SKM-1 treated with dmso at 0.1 percent for 144 hours (cell line): Measurements from ENCODE around the gene ACSM4.
"Not testable (repeated sequence)": the region's sequence is repeated elsewhere in the genome, so short reads cannot be mapped to it uniquely, and the experiment has no call there.

Experiments used
- DNase-seq: peaks from one replicate; lab custom pipeline; 2025; ENCODE audit not compliant: unreplicated experiment; lab: John Stamatoyannopoulos, UW

ACSM4 gene, protein sequence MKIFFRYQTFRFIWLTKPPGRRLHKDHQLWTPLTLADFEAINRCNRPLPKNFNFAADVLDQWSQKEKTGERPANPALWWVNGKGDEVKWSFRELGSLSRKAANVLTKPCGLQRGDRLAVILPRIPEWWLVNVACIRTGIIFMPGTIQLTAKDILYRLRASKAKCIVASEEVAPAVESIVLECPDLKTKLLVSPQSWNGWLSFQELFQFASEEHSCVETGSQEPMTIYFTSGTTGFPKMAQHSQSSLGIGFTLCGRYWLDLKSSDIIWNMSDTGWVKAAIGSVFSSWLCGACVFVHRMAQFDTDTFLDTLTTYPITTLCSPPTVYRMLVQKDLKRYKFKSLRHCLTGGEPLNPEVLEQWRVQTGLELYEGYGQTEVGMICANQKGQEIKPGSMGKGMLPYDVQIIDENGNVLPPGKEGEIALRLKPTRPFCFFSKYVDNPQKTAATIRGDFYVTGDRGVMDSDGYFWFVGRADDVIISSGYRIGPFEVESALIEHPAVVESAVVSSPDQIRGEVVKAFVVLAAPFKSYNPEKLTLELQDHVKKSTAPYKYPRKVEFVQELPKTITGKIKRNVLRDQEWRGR

DNA sequence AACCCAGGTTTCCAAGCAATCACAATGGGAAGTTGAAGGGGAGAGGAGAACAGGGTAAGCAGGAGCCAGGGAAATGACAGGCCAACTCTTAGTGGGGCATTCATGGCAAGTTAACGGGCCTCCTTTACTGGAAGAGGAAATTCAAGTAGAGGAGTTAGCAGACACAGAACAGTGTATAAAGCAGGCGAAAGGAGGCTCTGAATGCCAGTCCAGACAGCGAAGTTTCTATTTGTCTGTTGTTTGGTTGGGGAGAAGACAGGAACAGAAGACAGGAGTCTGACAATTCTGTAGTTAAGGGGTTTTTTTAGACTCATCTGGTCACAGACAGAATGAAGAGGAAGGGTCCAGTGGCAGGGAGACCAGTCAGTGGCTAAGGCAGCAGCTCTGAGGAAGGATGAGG, at the start of gene ACSM4:
ACSM4 (plus strand) TSS at position 301 of the 400 bp plus-strand sequence. CDS start 260 bp downstream, outside the sequence.
- no peak for DNase-seq

DNA sequence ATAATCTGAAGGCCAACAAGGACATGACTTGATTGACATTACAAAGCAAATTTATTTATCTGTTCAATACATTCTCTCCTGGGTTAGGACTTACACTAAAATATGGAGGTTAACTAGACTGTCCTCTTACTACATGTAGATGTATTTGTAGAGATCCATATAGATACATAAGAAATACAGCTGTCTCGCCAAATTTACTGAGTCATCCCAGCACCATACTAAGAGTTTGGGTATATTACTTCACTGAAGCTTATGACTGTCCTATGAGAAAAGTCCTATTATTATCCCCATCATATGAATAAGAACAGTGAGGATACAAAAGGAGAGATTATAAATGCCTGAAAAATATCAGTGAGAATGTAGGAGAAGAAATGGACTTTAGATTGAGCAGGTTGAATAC, 44.8 kb upstream of the ACSM4 start:
- DNase-seq: no peak

DNA sequence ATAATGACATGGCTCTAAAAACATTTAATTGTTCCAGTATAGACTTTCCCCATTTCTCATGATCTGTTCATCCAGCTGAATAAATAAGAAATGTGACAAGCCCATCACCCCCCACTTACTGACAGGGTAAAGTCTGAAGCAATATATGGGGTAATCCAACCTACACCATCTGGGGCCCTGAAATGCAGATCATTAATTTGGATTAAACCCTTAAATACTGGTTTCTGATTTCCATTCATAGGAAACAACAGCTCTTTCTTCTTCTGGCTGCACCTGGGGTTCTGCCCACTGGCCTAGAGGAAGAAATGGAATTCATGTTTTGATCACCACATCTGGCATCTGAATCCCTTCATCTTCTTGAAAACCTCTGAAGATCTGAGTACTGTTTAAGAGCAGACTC, 39.3 kb upstream of the ACSM4 start:
- no peak for DNase-seq

DNA sequence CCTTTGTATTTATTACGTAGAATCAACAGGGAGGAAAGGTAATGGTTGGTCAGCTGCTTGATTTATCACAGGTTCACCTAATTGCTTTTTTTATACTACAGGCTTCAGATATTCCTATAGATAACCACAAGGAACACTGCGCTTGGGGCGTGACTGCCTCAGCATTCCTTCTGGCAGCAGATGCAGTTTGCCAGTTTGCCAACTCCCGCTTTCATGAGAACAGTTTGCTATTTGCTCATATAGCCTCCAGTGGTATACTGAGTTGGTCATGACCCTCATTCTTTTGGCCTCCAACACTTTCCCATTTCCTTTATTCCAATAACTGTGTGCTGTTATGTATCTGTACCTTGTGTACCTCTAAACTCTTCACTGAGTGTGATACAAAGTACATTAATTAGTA, 38.6 kb upstream of the ACSM4 start:
- DNase-seq: no peak

DNA sequence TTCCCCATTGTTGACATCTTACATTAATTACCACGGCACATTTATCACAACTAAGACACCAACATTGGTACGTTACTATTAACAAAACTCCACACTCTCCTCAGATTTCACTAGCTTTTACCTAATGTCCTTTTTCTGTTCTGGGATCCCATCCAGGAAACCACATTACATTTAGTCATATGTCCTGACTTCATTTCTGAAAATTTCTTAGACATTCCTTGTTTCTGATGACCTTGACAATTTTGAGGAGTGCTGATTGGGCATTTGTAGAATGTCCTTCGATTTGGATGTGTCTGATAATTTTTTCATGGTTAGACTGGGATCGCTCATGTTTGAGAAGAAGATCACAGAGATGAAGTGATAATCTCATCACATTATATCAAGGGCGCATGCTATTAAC, 34.6 kb upstream of the ACSM4 start:
- no peak for DNase-seq

DNA sequence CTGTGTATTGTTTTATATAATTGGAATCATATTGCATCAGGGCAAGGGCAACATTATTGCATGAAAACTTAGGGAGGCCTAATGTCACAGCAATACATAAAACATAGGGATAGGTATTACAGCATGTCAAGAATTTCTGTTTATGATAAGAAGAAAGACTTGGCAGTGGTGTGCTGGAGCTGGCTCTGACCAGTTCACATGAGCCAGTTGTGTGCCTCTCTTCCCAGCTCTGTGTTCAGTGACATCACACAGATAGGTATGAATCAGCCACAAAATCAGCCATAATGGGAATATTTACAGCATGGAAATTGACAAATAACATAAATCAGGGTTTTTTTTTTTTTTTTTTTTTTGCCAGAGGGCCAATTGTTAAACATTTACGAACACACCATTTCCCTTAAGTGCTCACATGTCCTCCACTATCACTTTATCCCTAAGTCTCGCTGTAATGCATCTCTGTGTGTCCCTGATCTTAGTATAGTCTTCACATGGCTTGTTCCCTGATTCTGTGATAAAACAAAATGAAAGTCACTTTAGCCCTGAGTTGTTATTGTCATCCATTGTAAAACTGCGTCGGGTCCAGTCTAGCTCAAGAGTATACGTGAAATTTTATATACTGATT, 31.9 kb upstream of the ACSM4 start:
- DNase-seq: no peak

DNA sequence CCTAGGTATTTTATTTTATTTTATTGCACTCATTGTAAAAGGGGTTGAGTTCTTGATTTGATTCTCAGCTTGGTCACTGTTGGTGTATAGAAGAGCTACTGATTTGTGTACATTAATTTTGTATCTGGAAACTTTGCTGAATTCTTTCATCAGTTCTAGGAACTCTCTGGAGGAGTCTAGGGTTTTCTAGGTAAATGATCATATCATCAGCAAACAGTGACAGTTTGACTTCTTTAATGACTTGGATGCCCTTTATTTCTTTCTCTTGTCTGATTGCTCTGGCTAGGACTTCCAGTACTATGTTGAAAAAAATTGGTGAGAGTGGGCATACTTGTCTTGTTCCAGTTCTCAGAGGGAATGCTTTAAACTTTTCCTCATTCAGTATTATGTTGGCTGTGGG, 28.4 kb upstream of the ACSM4 start:
- DNase-seq: not testable (repeated sequence)

DNA sequence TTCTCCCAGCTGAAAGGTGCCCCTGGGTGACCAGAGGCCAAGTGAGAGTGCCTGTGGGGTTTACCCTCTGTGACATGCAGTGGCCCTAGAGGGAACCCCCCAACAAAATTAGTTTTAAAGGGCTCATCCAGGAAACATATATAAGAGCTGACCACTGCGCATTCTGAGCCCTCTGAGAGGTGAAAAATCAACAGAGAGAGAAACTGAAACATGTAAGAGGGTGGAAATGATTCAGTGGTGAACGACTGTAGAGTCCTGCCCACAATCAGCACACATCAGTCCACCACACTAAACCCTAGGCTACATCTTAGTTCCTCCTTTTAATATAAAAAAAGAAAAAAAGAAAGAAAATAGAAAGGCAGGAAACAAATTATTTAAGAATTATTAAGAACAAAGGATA, 21.0 kb upstream of the ACSM4 start:
- no peak for DNase-seq

DNA sequence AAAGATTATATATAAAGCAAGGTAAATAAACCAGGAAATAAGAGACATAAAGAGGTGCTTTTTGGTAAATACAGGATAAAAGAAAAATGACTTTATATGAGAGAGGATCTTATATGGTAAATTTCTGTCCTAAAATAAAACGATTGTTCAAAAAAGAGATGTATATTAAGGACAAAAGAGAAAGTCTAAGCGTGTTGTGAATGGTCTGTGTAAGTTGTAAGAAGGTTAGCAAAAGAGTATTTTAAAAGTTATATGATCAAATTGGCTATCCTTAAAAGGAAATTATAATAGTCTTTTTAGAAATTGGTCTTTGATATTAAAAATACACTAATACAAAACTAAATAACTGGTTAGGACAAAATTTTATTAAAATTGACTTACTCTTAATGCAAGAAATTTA, 14.1 kb upstream of the ACSM4 start:
- no peak for DNase-seq

DNA sequence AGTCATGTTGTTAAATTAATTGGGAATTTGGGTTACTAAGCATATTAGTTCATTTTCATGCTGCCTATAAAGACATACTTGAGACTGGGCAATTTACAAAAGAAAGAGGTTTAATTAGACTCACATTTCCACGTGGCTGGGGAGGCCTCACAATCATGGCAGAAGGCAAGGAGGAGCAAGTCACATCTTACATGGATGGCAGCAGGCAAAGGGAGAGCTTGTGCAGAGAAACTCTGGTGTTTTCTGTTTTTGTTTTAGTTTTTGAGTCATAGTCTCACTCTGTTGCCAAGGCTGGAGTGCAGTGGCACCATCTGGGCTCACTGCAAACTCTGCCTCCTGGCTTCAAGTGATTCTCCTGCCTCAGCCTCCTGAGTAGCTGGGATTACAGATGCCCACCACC, 13.3 kb upstream of the ACSM4 start:
- DNase-seq: not testable (repeated sequence)

DNA sequence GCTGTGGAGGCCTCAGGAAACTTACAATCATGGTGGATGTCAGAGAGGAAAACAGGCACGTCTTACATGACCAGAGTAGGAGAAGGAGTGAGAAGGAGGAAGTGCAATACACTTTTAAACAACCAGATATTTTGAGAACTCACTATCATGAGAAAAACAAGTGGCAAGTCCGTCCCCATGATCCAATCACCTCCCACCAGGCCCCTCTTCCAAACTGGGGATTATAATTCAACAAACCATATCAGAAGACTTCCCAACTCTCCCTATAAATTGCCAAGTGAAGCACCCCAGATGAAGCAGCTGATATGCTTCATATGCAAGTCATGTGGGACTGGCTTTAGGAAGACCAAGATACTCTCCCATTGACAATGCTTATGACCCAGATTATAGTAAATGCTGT, 11.6 kb upstream of the ACSM4 start:
- no peak for DNase-seq

DNA sequence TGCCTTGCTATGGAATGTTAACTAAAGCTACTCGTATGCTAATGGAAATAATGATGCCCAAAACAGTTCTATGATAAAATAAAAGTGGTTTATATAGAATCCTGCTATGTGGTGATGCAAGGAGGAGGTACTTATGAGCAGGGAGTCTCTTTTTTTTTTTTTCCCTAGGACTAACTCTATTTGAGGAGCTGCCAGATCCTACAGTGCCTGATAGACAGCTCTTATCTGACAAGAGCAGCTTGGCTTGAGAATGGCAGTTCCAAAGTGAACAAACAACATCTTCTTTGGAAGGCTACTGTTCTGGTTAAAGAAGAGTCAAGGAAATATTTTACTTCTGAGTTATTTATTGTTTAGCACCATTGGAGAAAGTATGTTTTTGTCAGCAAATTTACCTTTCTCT, 10.2 kb upstream of the ACSM4 start:
- no peak for DNase-seq

DNA sequence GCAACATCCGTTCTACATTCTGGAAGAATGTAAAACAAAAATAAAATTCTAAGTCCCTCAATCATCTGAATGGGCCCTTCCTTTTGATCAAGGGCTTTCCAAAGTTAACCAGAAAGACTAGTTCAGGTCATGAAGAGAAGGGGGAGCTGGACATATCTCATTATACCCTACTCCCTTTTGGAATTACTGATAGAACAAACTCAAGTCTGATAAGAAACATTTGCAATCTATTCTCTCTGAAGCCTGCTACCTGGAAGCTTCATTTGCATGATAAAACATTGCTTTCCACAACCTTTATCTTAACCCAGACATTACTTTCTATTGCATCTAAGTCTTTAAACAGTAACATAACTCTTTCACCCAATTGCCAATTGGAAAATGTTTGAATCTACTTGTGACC, 8.3 kb upstream of the ACSM4 start:
- DNase-seq: no peak

DNA sequence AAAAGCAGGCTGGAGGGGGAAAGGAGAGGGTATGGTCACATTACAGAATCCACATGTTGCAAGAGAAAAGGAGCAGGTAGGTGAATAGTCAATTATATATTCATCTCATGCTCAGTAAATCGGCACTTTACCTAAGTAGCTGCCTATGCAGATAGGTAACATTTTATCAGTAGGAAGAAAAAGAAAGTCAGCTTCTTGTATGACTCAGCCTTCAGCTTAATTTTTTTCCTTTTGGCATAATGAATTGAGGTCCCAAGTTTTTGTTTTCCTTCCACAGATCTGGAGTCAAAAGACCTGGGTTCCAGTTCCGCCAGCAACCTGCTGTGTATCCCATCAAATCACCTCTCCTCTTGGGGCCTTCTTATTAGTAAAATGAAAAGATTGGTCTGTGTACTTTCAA, 6.0 kb upstream of the ACSM4 start:
- no peak for DNase-seq

DNA sequence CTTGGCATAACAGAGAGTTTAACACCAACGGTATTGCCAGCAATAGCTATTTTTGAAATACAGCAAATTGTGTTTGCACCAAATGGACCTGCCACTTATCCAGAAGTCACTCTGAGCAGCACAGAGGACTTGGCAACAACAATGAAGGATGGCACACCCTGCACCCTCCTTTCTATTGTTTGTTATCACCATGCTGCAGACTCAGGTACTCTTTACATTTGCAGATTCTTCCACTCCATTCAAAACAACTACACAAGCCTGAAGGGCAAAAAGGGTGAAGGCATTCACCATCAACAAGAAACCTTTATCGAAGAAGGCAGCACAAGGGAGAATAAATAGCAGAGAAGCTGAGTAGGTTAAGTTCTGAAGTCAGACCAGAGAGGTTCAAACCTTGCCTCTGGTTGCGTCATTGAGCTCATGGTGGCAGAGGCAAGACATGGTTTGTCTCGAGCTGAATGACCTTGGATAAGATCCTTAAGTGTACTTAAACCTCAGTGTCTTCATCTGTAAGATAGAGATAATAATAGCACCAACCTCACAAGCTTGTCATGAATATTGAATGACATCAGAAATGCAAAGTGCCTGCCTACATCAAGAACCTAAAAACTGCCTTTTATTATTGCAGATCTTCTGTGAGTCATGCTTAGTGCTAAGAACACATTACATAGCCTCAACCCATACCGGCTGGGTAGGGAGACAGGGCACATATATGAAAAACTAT, 1.4 kb upstream of the ACSM4 start:
- DNase-seq: no peak

DNA sequence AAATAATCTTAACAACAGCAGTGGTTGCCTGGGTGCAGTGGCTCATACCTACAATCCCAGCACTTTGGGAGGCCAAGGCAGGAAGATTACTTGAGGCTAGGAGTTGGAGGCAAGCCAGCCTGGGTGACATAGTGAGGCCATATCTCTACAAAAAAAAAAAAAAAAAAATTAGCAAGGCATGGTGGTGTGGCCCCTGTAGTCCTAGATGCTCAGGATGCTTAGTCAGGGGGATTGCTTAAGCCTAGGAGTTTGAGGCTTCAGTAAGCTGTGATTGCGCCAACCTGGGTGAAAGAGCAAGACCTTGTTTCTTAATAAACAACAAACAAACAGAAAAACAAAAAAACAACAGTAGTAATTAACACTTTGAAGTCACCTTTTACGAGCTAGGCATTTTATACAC, 642 bp upstream of the ACSM4 start:
- DNase-seq: no peak

DNA sequence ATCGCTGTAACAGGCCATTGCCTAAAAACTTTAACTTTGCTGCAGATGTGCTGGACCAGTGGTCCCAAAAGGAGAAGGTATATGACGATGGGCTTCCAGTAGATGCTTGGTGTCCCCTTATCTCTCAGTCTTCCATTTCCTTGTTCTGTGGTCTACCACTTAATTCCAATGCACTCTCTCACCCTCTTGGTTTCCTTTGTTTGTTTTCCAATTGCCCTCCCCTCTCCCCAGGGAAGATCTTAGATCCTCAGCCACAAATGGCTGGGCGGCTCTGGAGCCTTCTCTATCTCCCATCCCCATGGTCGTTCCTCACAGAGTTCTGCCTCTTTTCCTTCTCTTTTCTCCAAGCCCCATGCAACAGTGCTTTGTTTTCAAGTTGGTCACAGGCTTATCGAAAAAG, 584 bp downstream of the ACSM4 start:
- no peak for DNase-seq

DNA sequence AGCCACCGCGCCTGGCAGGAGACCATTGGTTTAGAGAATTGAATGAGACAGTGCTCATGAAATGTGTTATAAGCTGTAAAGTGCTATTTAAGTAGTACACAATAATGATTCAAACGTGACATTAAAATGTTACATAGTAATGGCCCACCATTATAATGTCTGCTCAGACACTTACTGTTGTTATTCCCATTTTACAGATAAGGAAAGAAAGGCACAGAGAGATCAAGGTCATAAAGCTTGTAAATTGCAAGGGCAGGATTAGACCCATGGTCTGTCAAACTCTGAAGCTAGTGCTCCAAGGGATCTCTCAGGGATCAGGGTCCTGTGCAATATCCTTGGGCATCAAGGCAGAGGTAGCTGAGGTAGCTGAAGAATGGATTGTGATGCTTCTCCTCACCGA, 6.2 kb downstream of the ACSM4 start:
- DNase-seq: no peak

DNA sequence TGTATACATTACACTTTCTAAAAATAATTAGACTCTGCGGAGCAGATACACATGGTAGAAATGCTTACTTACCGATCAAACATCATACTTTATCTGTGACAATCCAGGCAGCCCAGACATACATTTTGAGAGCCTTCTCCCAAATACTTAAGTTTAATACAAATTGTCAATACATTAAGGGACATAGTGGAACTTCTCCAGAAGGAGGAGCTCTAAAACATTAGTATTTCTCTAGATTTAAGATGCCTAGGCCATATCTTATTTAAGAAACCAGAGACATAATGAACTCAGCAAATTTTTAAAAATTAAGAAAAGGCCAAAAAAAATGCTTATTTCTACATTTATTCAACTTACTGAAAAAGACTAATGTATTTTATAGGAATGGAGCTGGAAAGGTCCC, 16.1 kb downstream of the ACSM4 start:
- DNase-seq: no peak

DNA sequence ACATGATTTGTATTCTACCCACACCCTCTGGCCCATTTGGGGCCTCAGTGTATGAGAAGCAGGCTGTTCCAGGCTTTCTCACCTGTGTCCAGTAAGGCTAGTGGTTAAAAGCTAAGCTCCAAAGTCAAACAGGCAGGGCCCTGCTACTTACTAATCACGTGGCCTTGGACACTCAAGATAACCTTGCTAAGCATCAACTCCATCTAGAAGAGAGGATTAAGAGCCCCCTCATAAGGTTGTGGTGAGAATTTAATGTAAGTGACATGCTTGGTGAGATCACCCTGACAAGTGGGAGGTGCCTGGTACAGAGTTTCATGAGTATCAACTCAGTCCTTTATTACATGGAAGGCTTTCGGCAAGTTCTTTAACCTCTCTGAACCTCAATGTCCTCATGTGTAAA, 17.8 kb downstream of the ACSM4 start:
- no peak for DNase-seq

DNA sequence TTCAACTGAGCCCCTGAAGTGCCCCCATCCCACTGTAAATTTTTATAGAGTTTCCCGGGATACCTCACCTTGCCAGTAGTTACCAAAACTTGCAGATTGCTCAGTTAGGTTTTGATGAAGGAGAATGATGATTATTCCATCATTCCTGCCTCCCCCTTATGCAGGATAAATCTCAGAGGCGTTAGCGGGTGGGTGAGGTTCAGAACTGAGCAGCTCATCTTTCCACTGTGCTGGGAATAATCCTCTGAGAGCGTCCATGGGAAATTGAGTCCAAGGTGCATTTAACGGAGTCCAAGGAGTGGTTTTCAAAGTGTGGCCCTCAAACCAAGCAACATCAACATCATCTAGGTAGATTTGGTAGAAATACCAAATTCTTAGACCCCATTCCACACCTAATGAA, 18.7 kb downstream of the ACSM4 start:
- DNase-seq: no peak

DNA sequence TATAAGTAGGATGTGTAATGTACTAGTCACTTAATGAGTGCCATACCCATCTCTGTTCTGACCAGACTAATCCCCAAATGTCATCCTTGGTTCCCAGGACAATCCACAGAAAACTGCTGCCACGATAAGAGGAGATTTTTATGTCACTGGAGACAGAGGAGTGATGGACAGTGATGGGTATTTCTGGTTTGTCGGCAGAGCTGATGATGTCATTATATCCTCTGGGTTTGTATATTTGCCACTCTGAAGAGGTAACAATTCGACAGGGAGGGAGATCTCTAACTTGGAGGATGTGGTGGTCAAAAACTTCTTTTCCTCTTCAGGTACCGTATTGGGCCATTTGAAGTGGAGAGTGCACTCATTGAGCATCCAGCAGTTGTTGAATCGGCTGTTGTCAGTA, 20.3 kb downstream of the ACSM4 start:
- no peak for DNase-seq
